Activated CD4-positive, alpha-beta T cell treated with anti-CD3 and anti-CD28 coated beads, Interleukin-2, amount 50 U/mL, for 1 hour (primary cell): ENCODE measurements around the gene PHF13.

Experiments used
- DNase-seq: peaks from one replicate; pipeline ENCODE4 v3.0.0-alpha.2; 2020

The PHF13 gene

DNA sequence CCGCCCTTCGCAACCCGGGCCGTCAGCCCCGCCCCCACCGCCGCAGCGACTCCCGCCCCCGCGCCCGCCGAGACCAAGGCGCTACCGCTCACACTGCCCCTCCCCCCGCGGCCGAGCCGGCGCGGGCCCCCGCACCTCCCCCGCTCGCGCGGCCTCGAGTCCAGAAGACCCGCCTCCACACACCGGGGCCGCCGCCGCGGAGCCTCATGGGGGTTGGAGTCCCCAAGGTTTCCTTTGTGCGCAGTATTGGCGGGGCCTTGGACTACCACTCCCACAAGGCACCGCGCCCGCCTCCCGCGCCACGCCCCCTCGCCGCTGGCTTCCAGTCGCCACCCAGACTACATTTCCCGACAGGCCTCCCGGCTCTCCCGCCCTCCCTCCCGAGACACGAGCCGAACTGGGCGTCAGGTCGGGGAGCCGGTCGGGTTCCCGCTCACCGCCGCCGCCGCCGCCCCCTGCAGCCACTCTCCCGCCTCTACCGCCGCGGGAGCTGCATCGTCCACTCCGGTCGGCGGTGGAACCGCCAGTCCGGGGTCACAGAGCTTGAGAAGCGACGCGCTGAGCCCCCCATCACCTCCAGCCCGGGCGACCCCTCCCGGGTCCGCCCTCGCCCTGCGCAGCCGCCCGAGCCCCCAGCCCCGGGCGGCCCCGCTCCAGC, at the start of gene PHF13:
TSS of gene PHF13 (plus strand) at position 371 of the 658 bp plus-strand sequence. CDS start 336 bp downstream, outside the sequence.
- DNase-seq, result peak; percentile 99

DNA sequence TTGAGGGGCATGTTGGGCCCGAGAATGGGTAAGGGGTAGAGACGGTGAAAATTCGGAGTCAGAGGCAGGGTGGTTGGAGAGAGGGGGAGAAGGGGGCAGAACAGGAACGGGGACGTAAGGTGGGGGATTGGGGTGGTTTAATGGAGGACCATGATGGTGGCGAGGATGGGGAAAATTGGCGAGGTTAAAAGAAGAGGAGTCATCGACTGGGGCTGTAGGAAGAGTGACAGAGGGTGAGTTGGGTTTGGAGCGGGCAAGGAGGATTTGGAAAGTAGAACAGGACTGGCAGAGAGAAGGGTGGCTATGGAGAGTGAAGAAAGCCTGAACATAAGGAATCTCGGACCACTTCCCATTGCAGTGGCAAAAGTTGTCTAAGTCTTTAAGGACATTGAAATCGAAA, 44.5 kb upstream of the PHF13 start:
- no peak for DNase-seq

DNA sequence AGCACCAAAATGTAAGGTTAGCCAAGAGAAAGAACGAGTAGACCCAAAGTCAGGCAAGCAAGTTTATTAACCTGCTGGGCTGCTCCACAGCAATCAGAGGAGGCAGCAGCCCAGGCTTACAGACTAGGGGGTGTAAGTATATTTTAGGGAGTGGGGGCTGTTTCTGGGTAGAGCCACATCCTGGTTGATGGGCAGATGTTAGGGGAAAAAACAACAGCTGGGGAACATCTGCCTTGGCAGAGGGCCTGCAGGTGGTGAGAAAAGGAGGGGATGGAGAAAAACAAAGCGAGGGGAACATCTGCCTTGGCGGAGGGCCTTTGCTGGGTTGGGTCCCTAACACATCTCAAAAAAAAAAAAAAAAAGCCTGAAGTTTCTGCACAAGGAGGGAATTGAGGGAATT, 43.4 kb upstream of the PHF13 start:
- DNase-seq, result no peak

DNA sequence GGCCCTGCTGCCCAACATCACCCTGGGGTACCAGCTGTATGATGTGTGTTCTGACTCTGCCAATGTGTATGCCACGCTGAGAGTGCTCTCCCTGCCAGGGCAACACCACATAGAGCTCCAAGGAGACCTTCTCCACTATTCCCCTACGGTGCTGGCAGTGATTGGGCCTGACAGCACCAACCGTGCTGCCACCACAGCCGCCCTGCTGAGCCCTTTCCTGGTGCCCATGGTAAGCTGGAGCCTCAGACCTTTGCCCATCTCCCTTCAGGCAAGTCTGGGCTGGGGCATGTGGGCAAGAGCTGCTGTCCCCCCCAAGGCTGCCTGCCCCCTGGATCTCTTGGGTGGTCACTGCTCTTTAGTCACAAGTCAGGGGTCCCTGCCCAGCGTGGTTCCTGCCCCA, 42.5 kb upstream of the PHF13 start:
- DNase-seq, result no peak

DNA sequence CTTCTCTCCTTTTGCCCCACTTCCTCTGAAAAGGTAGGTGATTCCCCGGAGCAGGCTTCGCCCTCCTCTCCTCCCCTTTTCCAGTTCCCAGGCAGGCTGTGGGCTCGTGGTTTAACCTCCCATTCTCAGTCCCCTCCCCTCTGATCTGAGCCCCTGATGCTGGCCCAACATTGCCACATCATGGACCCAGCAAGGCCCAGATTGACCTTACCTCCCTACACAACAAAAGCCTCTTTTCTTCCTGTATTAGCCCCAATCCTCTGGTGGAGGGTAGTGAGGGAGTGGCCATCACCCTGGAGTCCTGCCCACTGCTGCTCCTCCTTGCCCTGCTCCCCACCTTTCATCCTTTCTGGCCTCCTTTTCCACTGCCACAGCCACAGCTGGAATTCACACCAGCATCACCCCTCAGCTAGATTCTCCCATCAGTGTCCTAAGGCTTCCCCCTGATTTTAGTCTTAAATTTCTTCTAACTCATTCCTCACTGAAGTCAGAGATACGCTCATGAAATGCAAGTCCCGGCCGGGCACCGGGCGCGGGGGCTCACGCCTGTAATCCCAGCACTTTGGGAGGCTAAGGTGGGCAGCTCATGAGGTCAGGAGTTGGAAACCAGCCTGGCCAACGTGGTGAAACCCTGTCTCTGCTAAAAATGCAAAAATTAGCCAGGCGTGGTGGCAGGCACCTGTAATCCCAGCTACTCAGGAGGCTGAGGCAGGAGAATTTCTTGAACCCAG, 40.7 kb upstream of the PHF13 start:
- DNase-seq, result no peak

DNA sequence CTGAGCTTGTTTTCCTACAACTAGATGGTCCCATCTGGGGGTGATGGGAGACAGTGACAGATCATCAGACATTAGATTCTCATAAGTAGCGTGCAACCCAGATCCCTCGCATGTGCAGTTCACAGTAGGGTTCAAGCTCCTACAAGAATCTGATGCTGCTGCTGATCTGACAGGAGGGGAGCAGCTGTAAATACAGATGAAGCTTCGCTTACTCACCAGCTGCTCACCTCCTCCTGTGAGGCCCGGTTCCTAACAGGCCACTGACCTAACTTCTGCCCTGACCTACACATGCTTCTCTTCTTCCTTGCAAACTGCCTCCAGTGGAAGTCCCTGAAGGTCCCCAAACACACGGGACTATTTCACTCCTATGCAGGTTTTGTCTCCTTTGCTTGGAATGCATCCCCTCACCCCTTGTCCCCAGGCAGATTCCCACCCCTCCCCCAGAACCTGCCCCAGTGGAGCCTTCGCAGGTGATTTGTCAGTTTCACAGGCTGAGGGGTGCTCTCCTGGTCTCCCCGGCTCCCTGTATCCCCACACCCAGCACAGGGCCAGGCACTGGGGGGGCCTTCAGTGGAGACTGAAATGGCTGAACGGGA, 39.4 kb upstream of the PHF13 start:
- DNase-seq, result no peak

DNA sequence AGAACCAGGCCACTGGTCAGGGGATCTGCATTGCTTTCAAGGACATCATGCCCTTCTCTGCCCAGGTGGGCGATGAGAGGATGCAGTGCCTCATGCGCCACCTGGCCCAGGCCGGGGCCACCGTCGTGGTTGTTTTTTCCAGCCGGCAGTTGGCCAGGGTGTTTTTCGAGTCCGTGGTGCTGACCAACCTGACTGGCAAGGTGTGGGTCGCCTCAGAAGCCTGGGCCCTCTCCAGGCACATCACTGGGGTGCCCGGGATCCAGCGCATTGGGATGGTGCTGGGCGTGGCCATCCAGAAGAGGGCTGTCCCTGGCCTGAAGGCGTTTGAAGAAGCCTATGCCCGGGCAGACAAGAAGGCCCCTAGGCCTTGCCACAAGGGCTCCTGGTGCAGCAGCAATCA, 38.7 kb upstream of the PHF13 start:
- DNase-seq, result no peak

DNA sequence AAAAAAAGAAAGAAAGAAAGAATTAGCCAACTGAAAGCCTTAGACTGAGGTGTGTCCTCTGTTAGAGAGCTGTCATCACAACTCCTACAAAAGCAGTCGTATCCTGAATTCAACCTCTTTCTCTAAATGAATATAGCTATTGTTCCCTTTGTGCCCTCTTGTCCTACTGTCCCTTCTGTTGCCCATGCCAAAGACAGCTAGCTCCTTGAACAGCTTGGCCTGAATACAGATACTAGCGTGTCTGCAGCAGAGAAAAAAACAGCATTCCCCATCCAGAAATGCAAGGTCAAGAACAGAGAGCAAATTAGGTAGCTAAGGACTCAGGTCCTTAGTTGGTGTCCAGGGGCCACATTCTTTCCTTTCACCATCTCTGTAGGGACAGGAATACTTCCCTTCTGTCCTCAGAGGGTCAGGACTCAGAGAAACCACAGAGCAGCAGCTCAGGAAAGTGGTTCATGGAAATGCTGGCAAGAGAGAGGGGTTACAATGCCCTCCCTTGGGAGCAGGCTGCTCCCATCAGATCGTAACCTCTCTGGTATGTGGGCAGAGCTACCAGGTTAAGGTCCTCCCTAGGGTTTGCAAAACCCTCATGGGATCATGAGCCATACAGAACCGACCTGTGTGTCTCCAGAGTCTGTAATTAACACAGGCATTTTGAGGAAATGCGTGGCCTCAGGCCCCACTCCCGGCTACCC, 35.6 kb upstream of the PHF13 start:
- DNase-seq, result no peak

DNA sequence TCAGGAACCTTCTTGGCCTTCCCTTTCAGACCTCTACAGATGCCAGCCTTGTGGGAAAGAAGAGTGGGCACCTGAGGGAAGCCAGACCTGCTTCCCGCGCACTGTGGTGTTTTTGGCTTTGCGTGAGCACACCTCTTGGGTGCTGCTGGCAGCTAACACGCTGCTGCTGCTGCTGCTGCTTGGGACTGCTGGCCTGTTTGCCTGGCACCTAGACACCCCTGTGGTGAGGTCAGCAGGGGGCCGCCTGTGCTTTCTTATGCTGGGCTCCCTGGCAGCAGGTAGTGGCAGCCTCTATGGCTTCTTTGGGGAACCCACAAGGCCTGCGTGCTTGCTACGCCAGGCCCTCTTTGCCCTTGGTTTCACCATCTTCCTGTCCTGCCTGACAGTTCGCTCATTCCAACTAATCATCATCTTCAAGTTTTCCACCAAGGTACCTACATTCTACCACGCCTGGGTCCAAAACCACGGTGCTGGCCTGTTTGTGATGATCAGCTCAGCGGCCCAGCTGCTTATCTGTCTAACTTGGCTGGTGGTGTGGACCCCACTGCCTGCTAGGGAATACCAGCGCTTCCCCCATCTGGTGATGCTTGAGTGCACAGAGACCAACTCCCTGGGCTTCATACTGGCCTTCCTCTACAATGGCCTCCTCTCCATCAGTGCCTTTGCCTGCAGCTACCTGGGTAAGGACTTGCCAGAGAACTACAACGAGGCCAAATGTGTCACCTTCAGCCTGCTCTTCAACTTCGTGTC, 34.7 kb upstream of the PHF13 start:
- no peak for DNase-seq

DNA sequence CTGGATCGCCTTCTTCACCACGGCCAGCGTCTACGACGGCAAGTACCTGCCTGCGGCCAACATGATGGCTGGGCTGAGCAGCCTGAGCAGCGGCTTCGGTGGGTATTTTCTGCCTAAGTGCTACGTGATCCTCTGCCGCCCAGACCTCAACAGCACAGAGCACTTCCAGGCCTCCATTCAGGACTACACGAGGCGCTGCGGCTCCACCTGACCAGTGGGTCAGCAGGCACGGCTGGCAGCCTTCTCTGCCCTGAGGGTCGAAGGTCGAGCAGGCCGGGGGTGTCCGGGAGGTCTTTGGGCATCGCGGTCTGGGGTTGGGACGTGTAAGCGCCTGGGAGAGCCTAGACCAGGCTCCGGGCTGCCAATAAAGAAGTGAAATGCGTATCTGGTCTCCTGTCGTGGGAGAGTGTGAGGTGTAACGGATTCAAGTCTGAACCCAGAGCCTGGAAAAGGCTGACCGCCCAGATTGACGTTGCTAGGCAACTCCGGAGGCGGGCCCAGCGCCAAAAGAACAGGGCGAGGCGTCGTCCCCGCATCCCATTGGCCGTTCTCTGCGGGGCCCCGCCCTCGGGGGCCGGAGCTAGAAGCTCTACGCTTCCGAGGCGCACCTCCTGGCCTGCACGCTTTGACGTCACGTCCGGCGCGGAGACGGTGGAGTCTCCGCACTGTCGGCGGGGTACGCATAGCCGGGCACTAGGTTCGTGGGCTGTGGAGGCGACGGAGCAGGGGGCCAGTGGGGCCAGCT, 34.0 kb upstream of the PHF13 start, which contains the start of gene ZBTB48:
TSS of gene ZBTB48 (plus strand) at position 621 of the 745 bp plus-strand sequence. CDS start 616 bp downstream, outside the sequence.
- peak; percentile 96 for DNase-seq

DNA sequence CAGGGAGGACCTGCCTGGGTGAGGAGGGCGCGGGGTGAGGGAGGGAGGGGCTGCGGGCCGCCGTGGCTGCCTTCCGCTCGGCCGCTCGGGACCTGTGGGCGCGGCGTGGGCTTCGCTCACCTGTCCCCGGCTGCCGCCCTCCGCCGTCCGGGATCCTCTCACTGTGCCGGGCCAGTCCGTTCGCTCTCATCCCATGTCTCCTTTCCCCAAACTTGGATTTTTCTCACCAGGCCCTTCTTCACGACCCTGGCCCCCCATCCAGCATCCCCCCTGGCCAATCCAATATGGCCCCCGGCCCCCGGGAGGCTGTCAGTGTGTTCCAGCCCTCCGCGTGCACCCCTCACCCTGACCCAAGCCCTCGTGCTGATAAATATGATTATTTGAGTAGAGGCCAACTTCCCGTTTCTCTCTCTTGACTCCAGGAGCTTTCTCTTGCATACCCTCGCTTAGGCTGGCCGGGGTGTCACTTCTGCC, 33.4 kb upstream of the PHF13 start:
- no peak for DNase-seq

DNA sequence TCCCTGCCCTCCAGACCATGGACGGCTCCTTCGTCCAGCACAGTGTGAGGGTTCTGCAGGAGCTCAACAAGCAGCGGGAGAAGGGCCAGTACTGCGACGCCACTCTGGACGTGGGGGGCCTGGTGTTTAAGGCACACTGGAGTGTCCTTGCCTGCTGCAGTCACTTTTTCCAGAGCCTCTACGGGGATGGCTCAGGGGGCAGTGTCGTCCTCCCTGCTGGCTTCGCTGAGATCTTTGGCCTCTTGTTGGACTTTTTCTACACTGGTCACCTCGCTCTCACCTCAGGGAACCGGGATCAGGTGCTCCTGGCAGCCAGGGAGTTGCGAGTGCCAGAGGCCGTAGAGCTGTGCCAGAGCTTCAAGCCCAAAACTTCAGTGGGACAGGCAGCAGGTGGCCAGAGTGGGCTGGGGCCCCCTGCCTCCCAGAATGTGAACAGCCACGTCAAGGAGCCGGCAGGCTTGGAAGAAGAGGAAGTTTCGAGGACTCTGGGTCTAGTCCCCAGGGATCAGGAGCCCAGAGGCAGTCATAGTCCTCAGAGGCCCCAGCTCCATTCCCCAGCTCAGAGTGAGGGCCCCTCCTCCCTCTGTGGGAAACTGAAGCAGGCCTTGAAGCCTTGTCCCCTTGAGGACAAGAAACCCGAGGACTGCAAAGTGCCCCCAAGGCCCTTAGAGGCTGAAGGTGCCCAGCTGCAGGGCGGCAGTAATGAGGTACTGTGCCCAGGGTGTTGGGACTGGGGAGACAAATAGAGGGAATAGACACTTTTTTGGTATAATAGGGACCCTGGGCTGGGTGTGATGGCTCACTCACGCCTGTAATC, 32.7 kb upstream of the PHF13 start:
- no peak for DNase-seq

DNA sequence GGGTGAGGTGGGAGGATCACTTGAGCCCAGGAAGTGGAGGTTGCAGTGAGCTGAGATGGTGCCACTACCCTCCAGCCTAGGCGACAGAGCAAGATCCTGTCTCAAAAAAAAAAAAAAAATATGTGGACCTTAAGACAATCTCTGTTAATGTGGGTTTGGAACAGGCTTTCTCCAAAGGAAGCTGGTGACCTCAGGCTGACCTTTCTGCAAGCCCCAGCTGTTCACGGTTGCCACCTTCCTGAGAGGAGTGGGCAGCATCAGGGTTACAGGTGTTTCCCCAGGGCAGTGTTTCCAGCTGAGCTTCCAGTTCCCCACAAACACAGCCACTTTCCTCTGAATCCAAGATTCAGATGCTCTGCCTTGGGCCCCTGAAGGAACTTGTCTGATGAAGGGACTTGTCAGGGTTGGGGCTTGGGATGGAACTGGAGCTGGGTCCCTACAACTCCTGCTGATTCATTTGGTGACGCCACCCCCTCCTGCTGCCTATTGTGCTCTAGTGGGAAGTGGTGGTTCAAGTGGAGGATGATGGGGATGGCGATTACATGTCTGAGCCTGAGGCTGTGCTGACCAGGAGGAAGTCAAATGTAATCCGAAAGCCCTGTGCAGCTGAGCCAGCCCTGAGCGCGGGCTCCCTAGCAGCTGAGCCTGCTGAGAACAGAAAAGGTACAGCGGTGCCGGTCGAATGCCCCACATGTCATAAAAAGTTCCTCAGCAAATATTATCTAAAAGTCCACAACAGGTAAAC, 31.8 kb upstream of the PHF13 start:
- DNase-seq, result no peak

DNA sequence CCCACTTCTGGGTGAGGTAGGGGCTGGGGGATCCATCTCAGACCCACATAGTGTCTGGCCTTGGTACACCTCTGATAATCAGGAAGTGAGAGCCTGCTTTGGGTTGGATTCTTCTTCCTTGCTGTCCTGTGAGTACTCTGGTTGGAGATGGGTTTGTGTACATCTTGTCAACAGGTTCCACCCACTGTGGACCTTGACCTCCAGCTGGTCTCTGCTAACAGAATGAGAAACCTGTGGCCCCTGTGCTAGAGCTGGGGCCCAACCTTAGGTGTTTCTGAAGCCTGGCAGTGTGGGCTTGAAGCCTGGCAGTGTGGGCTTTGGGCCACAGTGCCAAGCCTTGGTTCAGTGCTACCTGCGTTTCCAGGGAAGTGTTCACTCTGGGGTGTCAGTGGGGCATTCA, 31.2 kb upstream of the PHF13 start:
- DNase-seq, result no peak

DNA sequence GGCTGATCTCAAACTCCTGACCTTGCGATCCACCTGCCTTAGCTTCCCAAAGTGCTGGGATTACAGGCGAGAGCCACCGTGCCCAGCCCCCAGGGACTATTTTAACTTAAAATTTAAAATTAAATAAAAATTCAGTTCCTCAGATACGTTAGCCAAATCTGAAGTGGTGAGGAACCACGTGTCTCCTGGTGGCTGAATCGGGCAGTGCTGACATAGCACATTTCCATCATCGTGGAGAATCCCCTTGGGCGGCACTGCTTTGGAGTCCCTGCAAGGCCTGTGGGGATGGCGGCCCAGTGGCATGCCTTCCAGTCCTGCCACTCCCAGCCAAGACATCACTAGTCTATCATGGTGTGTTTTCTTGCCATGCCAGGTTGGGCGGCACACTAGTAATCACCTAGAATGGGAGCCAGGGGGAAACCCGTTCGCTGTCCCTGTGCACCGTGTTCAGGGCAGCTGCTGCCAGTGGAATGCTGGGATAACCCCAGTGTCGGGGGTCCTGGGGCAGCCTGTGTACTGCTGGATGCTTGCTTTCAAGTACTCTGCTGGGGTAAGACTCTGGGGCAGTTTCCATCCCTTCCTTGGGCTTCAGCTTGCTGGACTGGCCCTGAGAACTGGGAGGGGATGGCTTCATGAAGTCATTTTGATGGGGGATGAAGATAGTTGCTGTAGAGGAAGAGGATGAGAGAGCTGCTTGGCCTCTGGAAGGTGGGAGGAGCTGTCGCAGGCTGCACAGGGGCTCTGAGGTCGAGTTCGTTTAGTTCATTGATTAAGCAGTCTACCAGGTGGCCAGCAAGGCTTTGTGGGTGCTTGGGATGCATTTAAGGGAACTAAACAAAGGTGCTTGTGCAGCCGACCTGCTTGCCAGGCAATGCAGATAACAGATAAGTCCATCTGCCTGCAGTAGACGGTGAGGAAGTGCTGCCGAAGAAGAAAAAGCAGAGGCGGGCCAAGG, 29.1 kb upstream of the PHF13 start:
- no peak for DNase-seq

DNA sequence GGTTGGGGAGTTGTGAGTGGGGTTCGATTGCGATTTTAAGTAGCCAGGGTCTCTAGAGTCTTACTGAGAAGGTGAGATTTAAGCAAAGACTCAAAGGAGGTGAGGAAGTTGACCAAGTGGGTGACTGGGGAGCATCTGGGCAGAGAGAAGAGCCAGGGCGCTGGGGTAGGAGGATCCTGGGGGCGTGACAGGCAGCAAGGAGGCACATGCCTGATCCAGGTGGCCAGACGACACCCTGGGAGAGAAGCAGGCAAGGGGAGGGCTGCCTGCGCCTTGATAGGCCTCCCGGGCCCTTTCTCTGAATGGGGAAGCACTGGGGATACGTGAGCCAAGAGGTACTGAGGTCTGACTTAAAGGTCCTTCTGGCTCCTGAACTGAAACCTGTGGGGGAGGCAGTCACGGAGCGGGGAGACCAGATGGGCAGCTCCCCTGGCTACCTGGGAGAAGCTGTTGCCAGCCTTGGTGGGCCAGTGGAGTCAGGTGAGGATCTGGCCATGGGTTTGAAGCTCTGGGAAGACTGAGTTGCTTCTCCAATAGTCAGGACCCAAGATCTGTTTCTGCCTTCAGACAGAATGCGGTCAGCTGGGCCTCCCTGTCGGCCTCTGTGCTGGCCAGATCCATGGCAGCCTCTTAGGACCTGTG, 28.3 kb upstream of the PHF13 start:
- no peak for DNase-seq

DNA sequence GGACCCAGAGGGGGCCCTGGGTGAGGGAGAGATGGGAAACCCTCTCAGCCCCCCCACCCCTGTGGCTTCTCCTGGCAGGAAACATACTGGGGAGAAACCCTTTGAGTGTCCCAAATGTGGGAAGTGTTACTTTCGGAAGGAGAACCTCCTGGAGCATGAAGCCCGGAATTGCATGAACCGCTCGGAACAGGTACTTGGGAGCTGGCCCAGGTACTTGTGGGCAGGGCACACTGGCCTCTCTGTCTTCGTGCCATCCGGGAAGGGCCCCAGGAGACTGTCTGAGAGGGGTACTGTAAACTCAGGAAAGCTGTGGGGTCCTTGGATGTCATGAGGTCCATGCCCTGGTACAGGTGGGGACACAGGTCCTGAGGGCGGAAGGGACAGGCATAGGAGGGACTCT, 27.7 kb upstream of the PHF13 start:
- no peak for DNase-seq

DNA sequence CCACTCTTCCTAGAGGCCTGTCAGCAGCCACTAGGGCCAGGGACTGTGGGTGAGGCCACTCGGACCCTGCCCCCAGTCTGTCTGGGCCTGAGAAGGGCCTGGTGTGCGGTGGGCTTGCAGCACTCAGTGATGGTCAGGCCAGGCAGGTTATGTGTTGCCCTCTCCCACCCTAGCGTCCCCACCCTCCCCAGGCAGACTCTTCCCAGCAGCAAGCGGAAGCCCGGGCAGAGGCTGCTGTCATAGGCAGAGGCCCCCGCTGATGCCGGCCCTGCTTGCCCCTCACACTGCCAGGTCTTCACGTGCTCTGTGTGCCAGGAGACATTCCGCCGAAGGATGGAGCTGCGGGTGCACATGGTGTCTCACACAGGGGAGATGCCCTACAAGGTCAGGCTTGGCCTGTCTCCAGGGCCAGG, 27.1 kb upstream of the PHF13 start:
- DNase-seq, result no peak
